Measurements from ENCODE around the gene LDLRAD2. TPM values are rescaled to one million over a fixed set of nuclear protein-coding genes. Genes with fewer than 3 reads are reported as not detected.

LDLRAD2 gene
- polyA plus RNA-seq, 2 of the 4 experiments (the other 2 are of a cell fraction), result 0.08 TPM; not detected in 1

GRCh38 chr1:21872445-21873079 lies 60.5 kb downstream of the LDLRAD2 start:
- no peak overlapping the region for H3K4me3 ChIP-seq
- ChIA-PET POLR2A (no interaction called here), CTCF (interaction anchor here (1.4 kb wide), 1 partner anchor 9 kb away, joined by 5 read pairs; no protein-coding TSS in a partner anchor)
- ATAC-seq (no peak), DNase-seq (ENCODE audit: low read depth in 1 of 2, low spot score in 1 of 2) (no peak), FAIRE-seq (no peak)
- no peaks in the 10 kb centered on the region for H3K9me3 ChIP-seq
- TF ChIP-seq HEYL (CRISPR knock-in tag; IDR thresholded peaks at IDR 0.05) (no peak), USF2 (IDR thresholded peaks at IDR 0.05) (no peak), SMC3 (IDR thresholded peaks at IDR 0.05) (no peak), MYC (IDR thresholded peaks at IDR 0.05; ENCODE audit: borderline replicate concordance, low read length) (no peak), RFX5 (IDR thresholded peaks at IDR 0.05) (no peak), ZSCAN20 (CRISPR knock-in tag; IDR thresholded peaks at IDR 0.05) (no peak), FOSL2 (IDR thresholded peaks at IDR 0.05) (no peak), FOSL2 (CRISPR knock-in tag; IDR thresholded peaks at IDR 0.05) (no peak), MAX (IDR thresholded peaks at IDR 0.05) (no peak), BCL3 (IDR thresholded peaks at IDR 0.05) (no peak), JUN (IDR thresholded peaks at IDR 0.05) (no peak), GATA3 (IDR thresholded peaks at IDR 0.05; ENCODE audit: borderline replicate concordance) (no peak), EHF (CRISPR knock-in tag; IDR thresholded peaks at IDR 0.05) (no peak)
- no peak overlapping the region for H3K4me2 ChIP-seq
- H3K27ac ChIP-seq, result no peak overlapping the region
- peaks cover 23% of the 10 kb centered on the region for H3K4me1 ChIP-seq
- WGBS (ENCODE audit: missing lambda C conversion rate), result 98% methylated on average over 9 of the region's 17 CpGs

GRCh38 chr1:21873174-21873573 lies 61.1 kb downstream of the LDLRAD2 start:
- ChIA-PET CTCF (no interaction called here), POLR2A (no interaction called here)
- 92% methylated on average over 7 of the region's 8 CpGs for WGBS (ENCODE audit: missing lambda C conversion rate)
- Histone ChIP-seq H3K4me1 (peaks cover 23% of the 10 kb centered on the region), H3K9me3 (no peaks in the 10 kb centered on the region), H3K4me2 (no peak overlapping the region), H3K27ac (no peak overlapping the region), H3K4me3 (no peak overlapping the region)
- DNase-seq (ENCODE audit: low read depth in 1 of 2, low spot score in 1 of 2), result no peak
- FAIRE-seq, result no peak
- ATAC-seq, result no peak
- no peak for TF ChIP-seq MAX (IDR thresholded peaks at IDR 0.05)
- TF ChIP-seq FOSL2 (IDR thresholded peaks at IDR 0.05), result no peak
- TF ChIP-seq FOSL2 (CRISPR knock-in tag; IDR thresholded peaks at IDR 0.05), result no peak
- TF ChIP-seq FOSB (CRISPR knock-in tag; IDR thresholded peaks at IDR 0.05), result no peak
- no peak for TF ChIP-seq CEBPB (IDR thresholded peaks at IDR 0.05)
- TF ChIP-seq CTCF (IDR thresholded peaks at IDR 0.05), result no peak
- TF ChIP-seq HDAC2 (IDR thresholded peaks at IDR 0.05), result no peak
- TF ChIP-seq EP300 (IDR thresholded peaks at IDR 0.05), result no peak
- TF ChIP-seq RCOR1 (IDR thresholded peaks at IDR 0.05; ENCODE audit: low read depth, low read length), result no peak
- no peak for TF ChIP-seq MYC (IDR thresholded peaks at IDR 0.05; ENCODE audit: borderline replicate concordance, low read length)
- TF ChIP-seq EHF (CRISPR knock-in tag; IDR thresholded peaks at IDR 0.05), result no peak

- FAIRE-seq (no peak), DNase-seq (ENCODE audit: low read depth in 1 of 2, low spot score in 1 of 2) (no peak), ATAC-seq (no peak)
- CTCF ChIA-PET, result no interaction called here
- no peak overlapping the region for H3K4me3 ChIP-seq
- H3K4me1 ChIP-seq, result peaks cover 23% of the 10 kb centered on the region
- H3K27ac ChIP-seq, result no peak overlapping the region
- POLR2A ChIA-PET, result no interaction called here
- 87% methylated on average over 6 of the region's 10 CpGs for WGBS (ENCODE audit: missing lambda C conversion rate)
- no peak overlapping the region for H3K4me2 ChIP-seq
- H3K9me3 ChIP-seq, result no peaks in the 10 kb centered on the region
- TF ChIP-seq ZC3H11A (IDR thresholded peaks at IDR 0.05) (no peak), HOXB13 (CRISPR knock-in tag; IDR thresholded peaks at IDR 0.05; ENCODE audit: low read depth) (no peak), HOXA7 (CRISPR knock-in tag; IDR thresholded peaks at IDR 0.05) (no peak), JUNB (IDR thresholded peaks at IDR 0.05) (no peak), JUN (IDR thresholded peaks at IDR 0.05) (no peak), RAD21 (conservative IDR thresholded peaks at IDR 0.05 in 1 of 2, IDR thresholded peaks at IDR 0.05 in 1 of 2) (no peak), HEYL (CRISPR knock-in tag; IDR thresholded peaks at IDR 0.05) (no peak), ESRRA (IDR thresholded peaks at IDR 0.05; ENCODE audit: borderline replicate concordance, low read length) (no peak), EHMT2 (IDR thresholded peaks at IDR 0.05; ENCODE audit: low read depth) (no peak), CBX2 (IDR thresholded peaks at IDR 0.05; ENCODE audit: borderline replicate concordance, low read depth) (no peak), ZNF302 (CRISPR knock-in tag; IDR thresholded peaks at IDR 0.05) (no peak), RARB (CRISPR knock-in tag; IDR thresholded peaks at IDR 0.05) (no peak), USF2 (IDR thresholded peaks at IDR 0.05) (no peak)
Measured at GRCh38 chr1:21873761-21874160, 61.7 kb downstream of the LDLRAD2 start.

All from A549 (cell line).